ENCODE measurements around the gene NPAS2.

DNA sequence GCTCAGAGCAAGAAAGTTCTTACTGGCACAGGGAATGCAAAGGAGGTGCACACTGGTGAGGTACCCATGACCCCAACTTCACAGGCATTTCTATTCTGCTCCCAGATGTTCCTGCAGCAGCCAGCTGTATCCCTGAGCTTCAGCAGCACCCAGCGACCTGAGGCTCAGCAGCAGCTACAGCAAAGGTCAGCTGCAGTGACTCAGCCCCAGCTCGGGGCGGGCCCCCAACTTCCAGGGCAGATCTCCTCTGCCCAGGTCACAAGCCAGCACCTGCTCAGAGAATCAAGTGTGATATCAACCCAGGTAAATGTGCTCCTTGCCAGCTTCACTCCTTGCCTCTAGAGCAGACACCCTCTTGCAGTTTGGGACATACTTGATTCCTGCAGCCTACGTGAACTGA lies 168.0 kb downstream of the NPAS2 start:
- TF ChIP-seq CTCF (IDR thresholded peaks at IDR 0.05), result no peak
- TF ChIP-seq POLR2A (IDR thresholded peaks at IDR 0.05), result no peak
- no peak for TF ChIP-seq EP300 (IDR thresholded peaks at IDR 0.05)

Data from tibial nerve (tissue), 4 donors.